ENCODE results near the gene FAM186B.

GRCh38 chr12:49633703-49634345, 28.4 kb upstream of the FAM186B start:
- TF ChIP-seq CTCF (IDR thresholded peaks at IDR 0.05; ENCODE audit: low read length) = no peak
- no peak for TF ChIP-seq EZH2 (IDR thresholded peaks at IDR 0.05; ENCODE audit: borderline replicate concordance, low read length)
